ENCODE measurements around the gene FOXL2. TPM values are rescaled to one million over a fixed set of nuclear protein-coding genes. Genes with fewer than 3 reads are reported as not detected.

FOXL2 gene
- total and polyA plus RNA-seq, 2 of the 13 experiments (the other 11 are each of a cell fraction or from before 2014, with no cell fraction given) = not detected

- TF ChIP-seq AGO2 (optimal IDR thresholded peaks at IDR 0.05; ENCODE audit: low read depth, low read length) (no peak), ZFAT (CRISPR knock-in tag; conservative IDR thresholded peaks at IDR 0.05) (no peak), ZNF326 (CRISPR knock-in tag; IDR thresholded peaks at IDR 0.05; ENCODE audit: borderline replicate concordance) (no peak), ZNF446 (CRISPR knock-in tag; IDR thresholded peaks at IDR 0.05) (peak; percentile 56), NFYB (CRISPR knock-in tag; IDR thresholded peaks at IDR 0.05) (no peak), BCL3 (CRISPR knock-in tag; IDR thresholded peaks at IDR 0.05) (no peak), ZNF264 (CRISPR knock-in tag; IDR thresholded peaks at IDR 0.05) (no peak), ATM (IDR thresholded peaks at IDR 0.05; ENCODE audit: borderline replicate concordance) (no peak), ZNF235 (CRISPR knock-in tag; IDR thresholded peaks at IDR 0.05; ENCODE audit: borderline replicate concordance) (no peak), MEIS2 (CRISPR knock-in tag; IDR thresholded peaks at IDR 0.05) (no peak; the same call in 1 of the 2 replicates), ZNF724P (CRISPR knock-in tag; IDR thresholded peaks at IDR 0.05; ENCODE audit: borderline replicate concordance) (no peak)
- TF ChIP-seq, protein P1, sequence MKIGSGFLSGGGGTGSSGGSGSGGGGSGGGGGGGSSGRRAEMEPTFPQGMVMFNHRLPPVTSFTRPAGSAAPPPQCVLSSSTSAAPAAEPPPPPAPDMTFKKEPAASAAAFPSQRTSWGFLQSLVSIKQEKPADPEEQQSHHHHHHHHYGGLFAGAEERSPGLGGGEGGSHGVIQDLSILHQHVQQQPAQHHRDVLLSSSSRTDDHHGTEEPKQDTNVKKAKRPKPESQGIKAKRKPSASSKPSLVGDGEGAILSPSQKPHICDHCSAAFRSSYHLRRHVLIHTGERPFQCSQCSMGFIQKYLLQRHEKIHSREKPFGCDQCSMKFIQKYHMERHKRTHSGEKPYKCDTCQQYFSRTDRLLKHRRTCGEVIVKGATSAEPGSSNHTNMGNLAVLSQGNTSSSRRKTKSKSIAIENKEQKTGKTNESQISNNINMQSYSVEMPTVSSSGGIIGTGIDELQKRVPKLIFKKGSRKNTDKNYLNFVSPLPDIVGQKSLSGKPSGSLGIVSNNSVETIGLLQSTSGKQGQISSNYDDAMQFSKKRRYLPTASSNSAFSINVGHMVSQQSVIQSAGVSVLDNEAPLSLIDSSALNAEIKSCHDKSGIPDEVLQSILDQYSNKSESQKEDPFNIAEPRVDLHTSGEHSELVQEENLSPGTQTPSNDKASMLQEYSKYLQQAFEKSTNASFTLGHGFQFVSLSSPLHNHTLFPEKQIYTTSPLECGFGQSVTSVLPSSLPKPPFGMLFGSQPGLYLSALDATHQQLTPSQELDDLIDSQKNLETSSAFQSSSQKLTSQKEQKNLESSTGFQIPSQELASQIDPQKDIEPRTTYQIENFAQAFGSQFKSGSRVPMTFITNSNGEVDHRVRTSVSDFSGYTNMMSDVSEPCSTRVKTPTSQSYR (CRISPR knock-in tag; IDR thresholded peaks at IDR 0.05; ENCODE audit: borderline replicate concordance) = no peak
- TF ChIP-seq, protein P2, sequence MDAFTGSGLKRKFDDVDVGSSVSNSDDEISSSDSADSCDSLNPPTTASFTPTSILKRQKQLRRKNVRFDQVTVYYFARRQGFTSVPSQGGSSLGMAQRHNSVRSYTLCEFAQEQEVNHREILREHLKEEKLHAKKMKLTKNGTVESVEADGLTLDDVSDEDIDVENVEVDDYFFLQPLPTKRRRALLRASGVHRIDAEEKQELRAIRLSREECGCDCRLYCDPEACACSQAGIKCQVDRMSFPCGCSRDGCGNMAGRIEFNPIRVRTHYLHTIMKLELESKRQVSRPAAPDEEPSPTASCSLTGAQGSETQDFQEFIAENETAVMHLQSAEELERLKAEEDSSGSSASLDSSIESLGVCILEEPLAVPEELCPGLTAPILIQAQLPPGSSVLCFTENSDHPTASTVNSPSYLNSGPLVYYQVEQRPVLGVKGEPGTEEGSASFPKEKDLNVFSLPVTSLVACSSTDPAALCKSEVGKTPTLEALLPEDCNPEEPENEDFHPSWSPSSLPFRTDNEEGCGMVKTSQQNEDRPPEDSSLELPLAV (CRISPR knock-in tag; conservative IDR thresholded peaks at IDR 0.05; ENCODE audit: low read depth) = no peak
- TF ChIP-seq, protein P3, sequence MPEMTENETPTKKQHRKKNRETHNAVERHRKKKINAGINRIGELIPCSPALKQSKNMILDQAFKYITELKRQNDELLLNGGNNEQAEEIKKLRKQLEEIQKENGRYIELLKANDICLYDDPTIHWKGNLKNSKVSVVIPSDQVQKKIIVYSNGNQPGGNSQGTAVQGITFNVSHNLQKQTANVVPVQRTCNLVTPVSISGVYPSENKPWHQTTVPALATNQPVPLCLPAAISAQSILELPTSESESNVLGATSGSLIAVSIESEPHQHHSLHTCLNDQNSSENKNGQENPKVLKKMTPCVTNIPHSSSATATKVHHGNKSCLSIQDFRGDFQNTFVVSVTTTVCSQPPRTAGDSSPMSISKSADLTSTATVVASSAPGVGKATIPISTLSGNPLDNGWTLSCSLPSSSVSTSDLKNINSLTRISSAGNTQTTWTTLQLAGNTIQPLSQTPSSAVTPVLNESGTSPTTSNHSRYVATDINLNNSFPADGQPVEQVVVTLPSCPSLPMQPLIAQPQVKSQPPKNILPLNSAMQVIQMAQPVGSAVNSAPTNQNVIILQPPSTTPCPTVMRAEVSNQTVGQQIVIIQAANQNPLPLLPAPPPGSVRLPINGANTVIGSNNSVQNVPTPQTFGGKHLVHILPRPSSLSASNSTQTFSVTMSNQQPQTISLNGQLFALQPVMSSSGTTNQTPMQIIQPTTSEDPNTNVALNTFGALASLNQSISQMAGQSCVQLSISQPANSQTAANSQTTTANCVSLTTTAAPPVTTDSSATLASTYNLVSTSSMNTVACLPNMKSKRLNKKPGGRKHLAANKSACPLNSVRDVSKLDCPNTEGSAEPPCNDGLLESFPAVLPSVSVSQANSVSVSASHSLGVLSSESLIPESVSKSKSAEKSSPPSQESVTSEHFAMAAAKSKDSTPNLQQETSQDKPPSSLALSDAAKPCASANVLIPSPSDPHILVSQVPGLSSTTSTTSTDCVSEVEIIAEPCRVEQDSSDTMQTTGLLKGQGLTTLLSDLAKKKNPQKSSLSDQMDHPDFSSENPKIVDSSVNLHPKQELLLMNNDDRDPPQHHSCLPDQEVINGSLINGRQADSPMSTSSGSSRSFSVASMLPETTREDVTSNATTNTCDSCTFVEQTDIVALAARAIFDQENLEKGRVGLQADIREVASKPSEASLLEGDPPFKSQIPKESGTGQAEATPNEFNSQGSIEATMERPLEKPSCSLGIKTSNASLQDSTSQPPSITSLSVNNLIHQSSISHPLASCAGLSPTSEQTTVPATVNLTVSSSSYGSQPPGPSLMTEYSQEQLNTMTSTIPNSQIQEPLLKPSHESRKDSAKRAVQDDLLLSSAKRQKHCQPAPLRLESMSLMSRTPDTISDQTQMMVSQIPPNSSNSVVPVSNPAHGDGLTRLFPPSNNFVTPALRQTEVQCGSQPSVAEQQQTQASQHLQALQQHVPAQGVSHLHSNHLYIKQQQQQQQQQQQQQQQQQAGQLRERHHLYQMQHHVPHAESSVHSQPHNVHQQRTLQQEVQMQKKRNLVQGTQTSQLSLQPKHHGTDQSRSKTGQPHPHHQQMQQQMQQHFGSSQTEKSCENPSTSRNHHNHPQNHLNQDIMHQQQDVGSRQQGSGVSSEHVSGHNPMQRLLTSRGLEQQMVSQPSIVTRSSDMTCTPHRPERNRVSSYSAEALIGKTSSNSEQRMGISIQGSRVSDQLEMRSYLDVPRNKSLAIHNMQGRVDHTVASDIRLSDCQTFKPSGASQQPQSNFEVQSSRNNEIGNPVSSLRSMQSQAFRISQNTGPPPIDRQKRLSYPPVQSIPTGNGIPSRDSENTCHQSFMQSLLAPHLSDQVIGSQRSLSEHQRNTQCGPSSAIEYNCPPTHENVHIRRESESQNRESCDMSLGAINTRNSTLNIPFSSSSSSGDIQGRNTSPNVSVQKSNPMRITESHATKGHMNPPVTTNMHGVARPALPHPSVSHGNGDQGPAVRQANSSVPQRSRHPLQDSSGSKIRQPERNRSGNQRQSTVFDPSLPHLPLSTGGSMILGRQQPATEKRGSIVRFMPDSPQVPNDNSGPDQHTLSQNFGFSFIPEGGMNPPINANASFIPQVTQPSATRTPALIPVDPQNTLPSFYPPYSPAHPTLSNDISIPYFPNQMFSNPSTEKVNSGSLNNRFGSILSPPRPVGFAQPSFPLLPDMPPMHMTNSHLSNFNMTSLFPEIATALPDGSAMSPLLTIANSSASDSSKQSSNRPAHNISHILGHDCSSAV (CRISPR knock-in tag; IDR thresholded peaks at IDR 0.05; ENCODE audit: borderline replicate concordance) = no peak
Measured at GRCh38 chr3:138915503-138916498, 31.1 kb downstream of the FOXL2 start (continued).
